ENCODE results near the gene REL.

Gene REL

DNA sequence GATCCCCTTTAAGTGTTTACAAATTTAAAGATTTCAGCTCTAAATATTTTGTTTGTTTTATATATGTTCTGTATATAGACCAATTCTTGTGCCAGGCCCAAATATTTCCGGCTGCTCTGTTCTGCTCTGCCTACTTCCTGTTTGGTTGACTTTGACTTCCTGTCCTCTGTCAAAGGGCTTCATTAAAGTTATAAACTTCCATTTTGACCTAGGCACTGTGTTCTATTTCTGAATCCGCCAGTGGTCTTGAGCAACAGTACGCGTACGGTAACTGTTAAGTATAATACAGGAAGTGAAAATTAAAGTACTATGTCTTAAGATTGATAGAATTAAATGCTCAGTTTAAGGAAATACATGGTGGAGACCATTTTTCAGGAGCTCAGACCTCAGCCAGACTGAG lies 13.5 kb upstream of the REL start:
- no peak for DNase-seq (ENCODE audit: extremely low read depth, low read depth)
- TF ChIP-seq CTCF (IDR thresholded peaks at IDR 0.05; ENCODE audit: low read depth, low read length) = no peak

DNA sequence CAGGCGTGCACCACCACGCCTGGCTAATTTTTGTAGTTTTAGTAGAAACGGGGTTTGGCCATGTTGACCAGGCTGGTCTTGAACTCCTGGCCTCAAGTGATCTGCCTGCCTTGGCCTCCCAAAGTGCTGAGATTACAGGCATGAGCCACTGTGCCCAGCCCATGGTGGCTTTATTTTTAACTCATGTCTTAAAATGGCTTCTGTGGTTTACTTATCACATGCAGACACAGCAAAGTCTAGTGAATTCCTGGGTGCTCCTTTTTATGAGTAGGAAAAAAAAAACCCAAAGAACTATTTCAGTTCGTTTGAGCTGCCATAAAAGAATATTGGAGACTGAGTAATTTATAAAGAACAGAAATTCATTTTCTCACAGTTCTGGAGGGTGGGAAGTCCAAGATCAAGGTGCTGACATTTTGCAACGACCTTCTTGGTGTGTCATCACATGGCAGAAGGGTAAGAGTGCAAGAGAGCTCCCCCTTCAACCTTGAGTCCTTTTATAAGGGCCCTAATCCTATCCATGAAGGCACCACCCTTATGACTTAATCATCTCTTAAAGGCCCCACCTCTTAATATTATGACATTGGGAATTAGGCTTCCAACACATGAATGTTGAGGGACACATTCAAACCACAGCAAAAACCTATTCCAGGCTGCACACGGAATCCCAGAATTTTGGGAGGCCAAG lies 12.6 kb upstream of the REL start:
- TF ChIP-seq CTCF (IDR thresholded peaks at IDR 0.05; ENCODE audit: low read depth, low read length) = no peak
- no peak for DNase-seq (ENCODE audit: extremely low read depth, low read depth)

DNA sequence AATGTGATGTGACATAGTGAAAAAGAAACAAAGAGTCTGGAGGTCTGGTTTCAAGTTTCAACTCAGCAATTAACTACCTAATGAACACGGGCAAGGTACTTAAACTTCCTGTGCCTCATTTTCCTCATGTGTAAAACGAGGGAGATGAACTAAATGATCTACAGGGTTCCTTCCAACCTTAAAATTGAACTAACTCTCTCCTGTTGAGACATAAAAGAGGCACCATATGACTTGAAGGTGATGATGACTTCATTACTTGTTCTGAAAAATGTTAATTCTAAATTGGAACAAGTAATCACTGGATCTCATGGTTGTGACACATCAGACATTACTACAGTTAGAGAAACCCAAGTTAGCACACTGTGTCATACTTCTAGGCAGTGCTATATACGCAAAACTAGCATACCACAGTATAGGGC lies 8.9 kb upstream of the REL start:
- TF ChIP-seq CTCF (IDR thresholded peaks at IDR 0.05; ENCODE audit: low read depth, low read length) = no peak
- no peak for DNase-seq (ENCODE audit: extremely low read depth, low read depth)

DNA sequence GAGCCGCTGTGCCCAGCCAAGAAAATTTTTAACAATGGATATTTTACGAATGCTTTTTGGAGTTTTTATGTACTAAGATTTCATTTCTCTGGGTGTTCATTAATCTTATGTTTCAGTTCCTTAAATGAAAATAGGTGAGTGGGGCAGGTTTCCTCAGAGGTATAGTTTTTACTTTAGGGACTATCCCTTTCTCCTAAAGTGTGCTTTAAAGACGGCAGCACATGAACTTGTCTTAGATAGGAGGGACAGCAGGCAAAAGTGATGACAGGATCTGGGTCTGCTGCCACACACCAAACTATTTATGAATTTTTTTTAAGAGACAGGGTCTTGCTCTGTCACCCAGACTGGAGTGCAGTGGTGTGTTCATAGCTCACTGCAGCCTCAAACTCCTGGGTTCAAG lies 8.0 kb upstream of the REL start:
- no peak for DNase-seq (ENCODE audit: extremely low read depth, low read depth)

DNA sequence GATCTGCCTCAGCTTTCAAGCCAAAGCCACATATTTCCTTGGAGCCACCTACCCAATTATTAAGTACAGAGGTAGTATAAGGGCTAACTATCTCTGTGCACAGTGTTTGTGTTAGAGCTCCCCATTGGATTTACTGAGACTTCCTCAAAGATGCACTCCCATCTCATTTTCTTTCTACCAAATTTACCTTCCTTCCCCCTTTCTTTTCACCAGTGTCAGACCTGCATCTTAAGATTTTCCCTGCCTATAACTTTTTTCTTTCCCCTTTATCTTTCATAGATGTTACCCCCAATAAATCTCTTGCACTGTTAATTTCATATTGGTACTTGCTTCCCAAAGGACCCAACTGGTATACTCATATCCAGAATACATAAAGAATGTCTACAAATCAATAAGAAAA lies 5.9 kb upstream of the REL start:
- no peak for DNase-seq (ENCODE audit: extremely low read depth, low read depth)

More for the DNA sequence above, 8.0 kb upstream of the REL start:
- no peak for TF ChIP-seq CTCF (IDR thresholded peaks at IDR 0.05; ENCODE audit: low read depth, low read length)

DNA sequence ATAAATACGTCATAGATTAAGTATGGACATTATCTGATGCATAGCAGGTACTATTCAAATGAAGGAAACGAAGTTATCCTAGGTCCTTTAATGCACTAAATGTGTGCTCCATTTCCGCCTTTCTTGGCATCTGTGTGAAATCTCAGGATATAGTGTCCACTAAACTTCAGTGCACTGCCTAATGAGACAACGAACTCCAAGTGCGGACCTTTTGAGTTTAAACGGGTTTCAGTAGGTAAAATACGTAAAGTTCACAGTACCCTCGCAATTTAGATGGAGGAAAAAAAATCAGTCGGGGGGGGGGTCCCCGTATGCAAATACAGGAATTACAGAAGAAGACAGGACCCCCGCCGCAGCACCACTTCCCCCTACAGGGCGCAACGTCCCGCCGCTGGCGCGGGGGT lies 729 bp upstream of the REL start:
- DNase-seq (ENCODE audit: extremely low read depth, low read depth) = no peak
- peak; percentile 30 for TF ChIP-seq CTCF (IDR thresholded peaks at IDR 0.05; ENCODE audit: low read depth, low read length)

More for the DNA sequence above, 5.9 kb upstream of the REL start:
- no peak for TF ChIP-seq CTCF (IDR thresholded peaks at IDR 0.05; ENCODE audit: low read depth, low read length)

GRCh38 chr2:60882971-60883753 lies 1.8 kb downstream of the REL start:
- no peak for DNase-seq (ENCODE audit: extremely low read depth, low read depth)
- TF ChIP-seq CTCF (IDR thresholded peaks at IDR 0.05; ENCODE audit: low read depth, low read length) = no peak
